ENCODE data around the gene CT45A9. TPM values are rescaled to one million over a fixed set of nuclear protein-coding genes. Genes with fewer than 3 reads are reported as not detected.
"Not testable (repeated sequence)": the region's sequence is repeated elsewhere in the genome, so short reads cannot be mapped to it uniquely, and the experiment has no call there.

The CT45A9 gene
- not detected in 2 replicates for total RNA-seq
- long read RNA-seq = 0 reads

- DNase-seq (ENCODE audit: low spot score, unreplicated experiment); H3K4me3 Mint-ChIP-seq (ENCODE audit: low read depth); H3K36me3 Mint-ChIP-seq (ENCODE audit: insufficient read depth); H3K4me1 Mint-ChIP-seq (ENCODE audit: low read depth); H3K27ac Mint-ChIP-seq; H3K27me3 Mint-ChIP-seq; H3K9me3 Mint-ChIP-seq (ENCODE audit: low read depth): not testable (repeated sequence)
Measured at GRCh38 chrX:135871712-135872111, at the start of gene CT45A9. CT45A9 (minus strand) TSS chrX:135871812; CDS start chrX:135868061, 3,751 bp downstream.

- DNase-seq (ENCODE audit: low spot score, unreplicated experiment); H3K36me3 Mint-ChIP-seq (ENCODE audit: insufficient read depth): not testable (repeated sequence)
- H3K9me3 Mint-ChIP-seq (ENCODE audit: low read depth) = peaks cover 26% of the 10 kb centered on the region
Measured at GRCh38 chrX:135920516-135920915, 48.9 kb upstream of the CT45A9 start.

GRCh38 chrX:135914404-135914803 is 42.8 kb upstream of the CT45A9 start:
- Mint-ChIP-seq H3K27me3 (no peaks in the 10 kb centered on the region), H3K9me3 (ENCODE audit: low read depth) (peaks cover 39% of the 10 kb centered on the region), H3K4me1 (ENCODE audit: low read depth) (no peaks in the 10 kb centered on the region), H3K4me3 (ENCODE audit: low read depth) (no peak overlapping the region), H3K27ac (no peak overlapping the region), H3K36me3 (ENCODE audit: insufficient read depth) (no peaks in the 10 kb centered on the region)
- TF ChIP-seq CTCF (IDR thresholded peaks at IDR 0.05; ENCODE audit: unreplicated experiment) = no peak
- no peak for DNase-seq (ENCODE audit: low spot score, unreplicated experiment)

More at GRCh38 chrX:135920516-135920915, 48.9 kb upstream of the CT45A9 start:
- not testable (repeated sequence) for H3K4me3 Mint-ChIP-seq (ENCODE audit: low read depth); H3K4me1 Mint-ChIP-seq (ENCODE audit: low read depth); H3K27ac Mint-ChIP-seq; H3K27me3 Mint-ChIP-seq

GRCh38 chrX:135910251-135910650 is 38.6 kb upstream of the CT45A9 start:
- H3K36me3 Mint-ChIP-seq (ENCODE audit: insufficient read depth) = peaks cover 2% of the 10 kb centered on the region
- H3K4me1 Mint-ChIP-seq (ENCODE audit: low read depth) = no peaks in the 10 kb centered on the region
- H3K9me3 Mint-ChIP-seq (ENCODE audit: low read depth) = peaks cover 59% of the 10 kb centered on the region
- no peak overlapping the region for H3K4me3 Mint-ChIP-seq (ENCODE audit: low read depth)
- no peak overlapping the region for H3K27ac Mint-ChIP-seq
- TF ChIP-seq CTCF (IDR thresholded peaks at IDR 0.05; ENCODE audit: unreplicated experiment) = no peak
- H3K27me3 Mint-ChIP-seq = no peaks in the 10 kb centered on the region
- no peak for DNase-seq (ENCODE audit: low spot score, unreplicated experiment)

- Mint-ChIP-seq H3K4me1 (ENCODE audit: low read depth) (no peaks in the 10 kb centered on the region), H3K36me3 (ENCODE audit: insufficient read depth) (no peaks in the 10 kb centered on the region), H3K27ac (no peak within 1 kb of the TSS), H3K9me3 (ENCODE audit: low read depth) (peaks cover 47% of the 10 kb centered on the region), H3K4me3 (ENCODE audit: low read depth) (no peak within 1 kb of the TSS), H3K27me3 (no peaks in the 10 kb centered on the region)
- DNase-seq (ENCODE audit: low spot score, unreplicated experiment) = no peak
- no peak for TF ChIP-seq CTCF (IDR thresholded peaks at IDR 0.05; ENCODE audit: unreplicated experiment)
Measured at GRCh38 chrX:135893294-135893817, 21.7 kb upstream of the CT45A9 start, which contains the start of the genes CT45A10 and SAGE1. CT45A10 (minus strand) TSS chrX:135893444; CDS start chrX:135885344, 8,100 bp downstream. SAGE1 (plus strand) TSS chrX:135893716; CDS start chrX:135896243, 2,527 bp downstream.

- H3K27ac Mint-ChIP-seq = no peak overlapping the region
- no peaks in the 10 kb centered on the region for H3K4me1 Mint-ChIP-seq (ENCODE audit: low read depth)
- peaks cover 45% of the 10 kb centered on the region for H3K9me3 Mint-ChIP-seq (ENCODE audit: low read depth)
- DNase-seq (ENCODE audit: low spot score, unreplicated experiment) = no peak
- no peaks in the 10 kb centered on the region for H3K27me3 Mint-ChIP-seq
- no peak overlapping the region for H3K4me3 Mint-ChIP-seq (ENCODE audit: low read depth)
- no peaks in the 10 kb centered on the region for H3K36me3 Mint-ChIP-seq (ENCODE audit: insufficient read depth)
- no peak for TF ChIP-seq CTCF (IDR thresholded peaks at IDR 0.05; ENCODE audit: unreplicated experiment)
Measured at GRCh38 chrX:135892781-135893180, 21.2 kb upstream of the CT45A9 start.

Data from progenitor cell of endocrine pancreas (in vitro differentiated cells).